Colonic mucosa (tissue), 4 donors: ENCODE results near the gene INKA1. TPM values are rescaled to one million over a fixed set of nuclear protein-coding genes. Genes with fewer than 3 reads are reported as not detected.

Experiments used
- DNase-seq: peaks from one replicate; pipeline ENCODE4 v3.0.0-alpha.2; 2020
- H3K27ac ChIP-seq: fragments of 200-600 bp; one replicate; pipeline ENCODE4 v1.8.0; 2021
- H3K27me3 ChIP-seq: fragments of 200-600 bp; one replicate; pipeline ENCODE4 v1.8.0; 2021
- H3K36me3 ChIP-seq: fragments of 200-600 bp; one replicate; pipeline ENCODE4 v1.8.0; 2021
- H3K4me1 ChIP-seq: fragments of 200-600 bp; one replicate; pipeline ENCODE4 v1.8.0; 2021; ENCODE audit warnings: mild to moderate bottlenecking
- H3K4me3 ChIP-seq: fragments of 200-600 bp; one replicate; pipeline ENCODE4 v1.8.0; 2021
- H3K9ac ChIP-seq, 2 donors: one replicate each; pipeline ENCODE4 v1.7.0; 2013; ENCODE audit warnings: control low read depth in 2 of 2, low read depth in 2 of 2, low read length in 2 of 2
- H3K9me3 ChIP-seq: fragments of 200-600 bp; one replicate; pipeline ENCODE4 v1.8.0; 2021
- intact Hi-C: fragments of 100-400 bp; cut with DNase I; formaldehyde crosslinking; loops from one replicate; pipeline ENCODE4 v1.14.1; 2022
- total RNA-seq, 2 donors: library from RNA; stranded (reverse); fragmentation: NEBNext Ultra II Directional in 1 of 2; extraction: Animal tissue kit (Norgen Biotek cat#: 25700) in 1 of 2; gene quantifications; one replicate each; pipeline ENCODE4 v1.2.1, GENCODE V29; 2021
- TF ChIP-seq, protein P1 (sequence below): fragments of 200-600 bp; IDR thresholded peaks from one replicate; pipeline ENCODE4 v1.8.0; 2022; ENCODE audit warnings: antibody characterized with exemption, mild to moderate bottlenecking
- donor health status: healthy.
- donor health status: DM: no; HTN: no; CAD: no.
- donor health status: DM: no; HTN: no; CAD: no.

INKA1 gene
- total RNA-seq, 2 donors from 2014 or later: 0.57 to 0.88 TPM

DNA sequence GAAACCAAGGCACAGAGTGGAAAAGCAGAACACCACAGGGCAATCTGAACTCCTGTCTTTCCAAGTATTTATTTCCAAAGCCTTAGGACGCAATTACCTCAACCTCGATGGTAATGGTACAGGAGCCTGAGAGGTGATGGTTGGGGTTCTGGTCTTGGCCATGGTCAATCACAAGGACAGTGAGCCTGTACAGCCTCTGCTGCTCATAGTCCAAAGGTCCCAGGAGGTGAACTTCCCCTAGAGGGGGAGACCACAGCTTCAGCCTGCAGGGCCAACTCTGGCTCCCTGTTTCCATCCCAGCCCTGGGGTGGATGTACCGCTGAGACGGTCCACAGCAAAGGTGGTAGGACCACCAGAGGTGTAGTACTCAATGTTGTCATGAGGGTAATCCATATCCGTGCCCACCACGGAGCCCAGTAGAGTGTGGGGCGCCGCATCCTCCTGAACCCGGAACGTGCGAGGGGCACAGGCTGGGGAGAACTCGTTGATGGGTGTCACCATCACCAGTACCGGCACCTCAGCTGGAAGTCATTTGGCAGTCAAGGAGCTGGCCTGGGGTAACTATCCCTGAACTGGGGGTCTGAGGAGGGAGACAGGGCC lies 9.5 kb upstream of the INKA1 start:
- Histone ChIP-seq H3K9me3 (no peaks in the 10 kb centered on the region), H3K4me3 (no peak overlapping the region), H3K4me1 (no peaks in the 10 kb centered on the region), H3K27me3 (no peaks in the 10 kb centered on the region), H3K9ac (no peak overlapping the region), H3K27ac (no peak overlapping the region), H3K36me3 (no peaks in the 10 kb centered on the region)
- DNase-seq: no peak
- intact Hi-C loops: no loop called here
- TF ChIP-seq, protein P1, sequence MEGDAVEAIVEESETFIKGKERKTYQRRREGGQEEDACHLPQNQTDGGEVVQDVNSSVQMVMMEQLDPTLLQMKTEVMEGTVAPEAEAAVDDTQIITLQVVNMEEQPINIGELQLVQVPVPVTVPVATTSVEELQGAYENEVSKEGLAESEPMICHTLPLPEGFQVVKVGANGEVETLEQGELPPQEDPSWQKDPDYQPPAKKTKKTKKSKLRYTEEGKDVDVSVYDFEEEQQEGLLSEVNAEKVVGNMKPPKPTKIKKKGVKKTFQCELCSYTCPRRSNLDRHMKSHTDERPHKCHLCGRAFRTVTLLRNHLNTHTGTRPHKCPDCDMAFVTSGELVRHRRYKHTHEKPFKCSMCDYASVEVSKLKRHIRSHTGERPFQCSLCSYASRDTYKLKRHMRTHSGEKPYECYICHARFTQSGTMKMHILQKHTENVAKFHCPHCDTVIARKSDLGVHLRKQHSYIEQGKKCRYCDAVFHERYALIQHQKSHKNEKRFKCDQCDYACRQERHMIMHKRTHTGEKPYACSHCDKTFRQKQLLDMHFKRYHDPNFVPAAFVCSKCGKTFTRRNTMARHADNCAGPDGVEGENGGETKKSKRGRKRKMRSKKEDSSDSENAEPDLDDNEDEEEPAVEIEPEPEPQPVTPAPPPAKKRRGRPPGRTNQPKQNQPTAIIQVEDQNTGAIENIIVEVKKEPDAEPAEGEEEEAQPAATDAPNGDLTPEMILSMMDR: no peak

DNA sequence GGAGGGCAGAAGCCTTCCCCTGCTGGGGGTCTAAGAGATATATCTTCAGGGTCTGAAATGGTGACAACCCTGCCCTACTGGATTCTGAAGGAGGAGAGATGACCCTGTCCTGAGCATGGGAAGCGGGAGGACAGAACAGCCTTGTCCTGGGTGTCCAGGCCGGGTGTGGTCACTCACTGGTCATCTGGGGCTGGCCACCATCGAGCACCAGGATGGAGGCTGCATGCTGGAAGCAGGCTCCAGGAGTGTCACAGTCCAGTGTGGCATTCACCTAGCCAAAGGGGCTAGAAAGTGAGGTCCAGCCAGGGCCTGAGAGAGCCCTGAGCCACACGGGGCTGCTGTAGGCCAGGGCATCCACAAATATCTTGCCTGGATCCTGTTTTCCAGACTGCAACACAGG lies 8.6 kb upstream of the INKA1 start:
- intact Hi-C loops: no loop called here
- H3K4me1 ChIP-seq: no peaks in the 10 kb centered on the region
- H3K9ac ChIP-seq: no peak overlapping the region
- TF ChIP-seq, protein P1: no peak
- H3K27me3 ChIP-seq: no peaks in the 10 kb centered on the region
- DNase-seq: no peak
- no peak overlapping the region for H3K4me3 ChIP-seq
- H3K9me3 ChIP-seq: no peaks in the 10 kb centered on the region
- H3K36me3 ChIP-seq: no peaks in the 10 kb centered on the region
- H3K27ac ChIP-seq: no peak overlapping the region

DNA sequence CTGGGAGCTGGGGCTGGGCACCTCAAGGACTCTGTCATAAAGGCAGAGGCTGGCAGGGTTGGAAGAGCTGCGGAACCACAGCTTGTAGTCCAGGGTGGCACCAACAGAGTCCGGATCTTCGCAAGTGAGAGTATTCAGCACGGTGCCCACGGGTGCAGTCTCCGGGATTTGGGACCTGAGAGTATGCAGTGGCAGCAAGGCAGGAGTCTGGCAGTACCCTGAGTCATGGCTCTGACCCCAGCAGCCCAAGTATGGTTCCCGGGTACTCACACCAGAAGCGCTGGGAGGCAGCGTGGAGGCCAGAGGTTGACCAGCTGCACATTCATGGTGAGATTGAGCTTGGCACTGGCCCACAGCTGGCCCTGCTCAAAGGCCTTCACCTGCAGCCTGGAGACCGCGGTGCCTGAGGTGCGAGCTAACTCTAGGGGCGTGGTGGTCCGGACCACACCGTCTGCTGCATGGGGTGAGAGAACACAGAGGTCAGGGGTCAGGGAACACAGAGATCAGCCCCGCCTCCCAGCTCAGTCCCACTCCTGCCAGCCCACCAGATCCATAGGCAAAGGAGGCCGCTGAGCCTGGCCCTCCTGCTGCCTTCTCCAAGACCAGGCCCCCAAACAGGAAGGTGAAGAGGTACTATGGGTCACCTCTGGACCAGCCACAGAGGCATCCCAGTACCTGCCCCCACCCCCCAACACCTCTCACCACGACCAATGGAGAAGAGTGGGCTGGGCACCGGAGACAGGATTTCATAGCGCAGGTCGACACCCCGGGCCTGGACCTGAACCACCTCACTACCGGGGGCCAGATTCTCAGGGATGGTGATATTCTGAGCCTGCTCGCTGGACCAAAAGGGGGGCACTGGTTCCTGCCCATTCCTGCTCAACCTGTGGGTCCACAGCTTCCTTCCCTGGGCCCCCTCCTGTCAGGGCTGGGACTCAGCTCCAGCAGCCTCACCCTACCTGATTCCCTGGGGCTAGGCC lies 7.8 kb upstream of the INKA1 start:
- Histone ChIP-seq H3K36me3 (no peaks in the 10 kb centered on the region), H3K9me3 (no peaks in the 10 kb centered on the region)
- intact Hi-C loops: no loop called here

DNA sequence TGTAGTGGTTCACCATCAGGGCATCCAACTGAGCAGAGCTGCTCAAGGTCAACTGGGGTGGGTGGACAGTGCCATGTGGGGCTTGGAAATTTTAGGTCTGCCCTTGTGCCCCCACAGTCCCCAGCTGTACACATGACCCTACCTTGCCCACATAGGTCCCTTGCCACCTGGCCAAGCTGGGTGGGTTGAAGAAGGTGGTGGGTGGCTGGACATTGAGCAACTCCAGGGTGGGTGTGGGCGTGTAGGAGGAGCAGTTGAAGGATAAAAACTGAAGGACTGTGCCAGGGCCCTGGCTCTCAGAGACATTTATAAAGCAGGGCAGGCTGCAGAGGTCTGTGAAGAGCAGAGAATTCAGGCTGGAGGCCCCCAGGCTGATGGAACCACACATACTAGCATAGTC lies 4.0 kb upstream of the INKA1 start:
- Histone ChIP-seq H3K36me3 (no peaks in the 10 kb centered on the region), H3K4me1 (peaks cover 5% of the 10 kb centered on the region), H3K9me3 (no peaks in the 10 kb centered on the region), H3K9ac (no peak overlapping the region), H3K27me3 (peaks cover 5% of the 10 kb centered on the region), H3K27ac (no peak overlapping the region), H3K4me3 (no peak overlapping the region)
- TF ChIP-seq, protein P1: no peak
- DNase-seq: no peak
- intact Hi-C loops: no loop called here

More for the DNA sequence above, 7.8 kb upstream of the INKA1 start:
- DNase-seq: no peak
- no peaks in the 10 kb centered on the region for H3K4me1 ChIP-seq
- no peak overlapping the region for H3K4me3 ChIP-seq
- TF ChIP-seq, protein P1: no peak
- H3K27ac ChIP-seq: no peak overlapping the region
- no peak overlapping the region for H3K9ac ChIP-seq
- H3K27me3 ChIP-seq: no peaks in the 10 kb centered on the region

DNA sequence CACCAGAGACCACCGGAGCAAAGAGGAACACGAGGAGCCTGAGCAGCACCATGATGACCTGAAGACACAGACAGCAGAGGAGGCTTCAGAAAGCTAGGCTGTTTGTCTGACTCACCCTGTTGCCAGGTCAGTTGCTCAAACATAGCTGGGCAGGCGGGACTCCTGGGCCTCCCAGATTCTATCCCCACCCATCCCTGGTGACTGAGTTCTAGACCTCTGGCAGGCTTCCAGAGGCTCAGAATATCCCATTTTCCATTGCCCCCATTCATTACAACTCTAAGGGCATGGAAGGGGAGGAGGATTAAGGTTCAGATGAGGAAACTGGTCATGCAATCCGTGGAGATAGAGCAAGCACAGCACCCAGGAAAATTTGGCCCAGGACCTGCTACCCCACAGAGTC lies 3.3 kb upstream of the INKA1 start, which contains the start of gene CDHR4:
Gene CDHR4, minus strand, starts transcription at position 113 of the 400 bp plus-strand sequence. Its CDS starts 61 bp downstream, at position 52.
- no peak within 1 kb of the TSS for H3K9ac ChIP-seq
- H3K36me3 ChIP-seq: no peaks in the 10 kb centered on the region
- TF ChIP-seq, protein P1: no peak
- no peaks in the 10 kb centered on the region for H3K9me3 ChIP-seq
- intact Hi-C loops: no loop called here
- H3K4me1 ChIP-seq: peaks cover 5% of the 10 kb centered on the region
- no peak within 1 kb of the TSS for H3K27ac ChIP-seq
- peaks cover 7% of the 10 kb centered on the region for H3K27me3 ChIP-seq
- no peak for DNase-seq
- H3K4me3 ChIP-seq: no peak within 1 kb of the TSS
